Prostate gland (tissue), 2 donors: Measurements from ENCODE around the gene RBMS2. TPM values are rescaled to one million over a fixed set of nuclear protein-coding genes. Genes with fewer than 3 reads are reported as not detected.

Experiments
- DNase-seq: peaks from one replicate; pipeline ENCODE4 v3.0.0-alpha.2; 2019; ENCODE audit warnings: low spot score
- H3K27ac ChIP-seq, 2 donors: fragments of 200-600 bp; sonication (generic); 2 replicates each; pipeline ENCODE4 v1.5.1; 2017 to 2019
- H3K27me3 ChIP-seq: fragments of 200-600 bp; sonication (generic); replicated peaks from 2 replicates; pipeline ENCODE4 v1.5.1; 2019; ENCODE audit not compliant: insufficient read depth
- H3K36me3 ChIP-seq, 2 donors: fragments of 200-600 bp; sonication (generic); 1 replicate in 1 of 2; 2 replicates in 1 of 2; pipeline versions ENCODE4 v1.5.1 to v1.8.1; 2017 to 2019
- H3K4me1 ChIP-seq: fragments of 200-600 bp; sonication (generic); replicated peaks from 2 replicates; pipeline ENCODE4 v1.5.1; 2019
- H3K4me3 ChIP-seq, 2 donors: fragments of 200-600 bp; sonication (generic); 2 replicates each; pipeline ENCODE4 v1.5.1; 2017 to 2019
- H3K9me3 ChIP-seq: fragments of 200-600 bp; sonication (generic); 2 replicates; pipeline ENCODE4 v1.5.1; 2017
- POLR2A ChIP-seq: fragments of 450-650 bp; IDR thresholded peaks from one replicate; pipeline ENCODE4 v1.6.1; 2016; ENCODE audit warnings: antibody characterized with exemption, mild to moderate bottlenecking
- POLR2AphosphoS5 ChIP-seq: sonication (generic); formaldehyde crosslinking; IDR thresholded peaks from one replicate; pipeline ENCODE4 v1.6.1; 2017; ENCODE audit warnings: antibody characterized with exemption
- WGBS: methylation state at CpG from one replicate; pipeline ENCODE4 v1.1.5; 2018; 5-methylcytosine and 5-hydroxymethylcytosine counted together
- intact Hi-C: fragments of 100-400 bp; cut with DNase I; formaldehyde crosslinking; loops from one replicate; pipeline ENCODE4 v1.14.2; 2022
- total RNA-seq, 2 donors: library from RNA; depleted of rRNA; stranded (reverse); fragments of >200 nt; gene quantifications; one replicate each; pipeline ENCODE4 v1.1.0, GENCODE V29; 2016
- TF ChIP-seq, protein P1 (sequence below), 4 experiments: fragments of 200-600 bp in 2 of 4; fragments of 450-650 bp in 2 of 4; sonication (generic) in 2 of 4; IDR thresholded peaks; 1 replicate in 3 of 4; 2 replicates in 1 of 4; pipeline ENCODE4 v1.5.1; 2016 to 2019; ENCODE audit warnings: antibody characterized with exemption in 4 of 4, mild to moderate bottlenecking in 2 of 4, moderate library complexity in 2 of 4

Gene RBMS2
- total RNA-seq, 2 donors from 2014 or later: 21.1 to 259 TPM

DNA sequence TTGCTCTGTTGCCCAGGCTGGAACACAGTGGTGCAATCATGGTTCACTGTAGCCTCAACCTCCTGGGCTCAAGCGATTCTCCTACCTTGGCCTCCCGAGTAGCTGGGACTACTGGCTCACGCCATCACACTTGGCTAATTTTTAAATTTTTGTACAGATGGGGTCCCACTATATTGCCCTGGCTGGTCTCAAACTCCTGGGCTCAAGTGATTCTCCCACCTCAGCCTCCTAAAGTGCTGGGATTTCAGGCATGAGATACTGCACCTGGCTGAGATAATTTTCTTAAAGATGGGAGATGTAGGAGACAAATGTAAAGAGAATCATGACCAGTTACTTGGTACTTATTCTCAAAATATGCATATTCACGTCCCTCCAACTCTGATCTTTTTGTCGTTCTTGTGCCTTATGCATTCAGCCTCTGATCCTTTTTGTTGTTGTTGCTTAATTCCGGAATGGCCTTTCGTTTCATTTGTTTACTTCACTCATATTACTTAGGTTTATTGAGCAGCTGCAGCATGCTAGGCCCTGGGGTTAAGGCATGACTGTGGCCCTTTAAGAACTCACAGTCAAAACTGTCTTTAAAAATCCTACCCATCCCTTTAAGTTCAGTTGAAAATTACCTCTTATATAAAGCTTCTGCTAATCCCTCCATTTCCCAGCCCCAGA is 8.9 kb downstream of the RBMS2 start:
- peaks cover 7% of the 10 kb centered on the region for H3K4me1 ChIP-seq
- H3K36me3 ChIP-seq: no peaks in the 10 kb centered on the region
- TF ChIP-seq, protein P1, sequence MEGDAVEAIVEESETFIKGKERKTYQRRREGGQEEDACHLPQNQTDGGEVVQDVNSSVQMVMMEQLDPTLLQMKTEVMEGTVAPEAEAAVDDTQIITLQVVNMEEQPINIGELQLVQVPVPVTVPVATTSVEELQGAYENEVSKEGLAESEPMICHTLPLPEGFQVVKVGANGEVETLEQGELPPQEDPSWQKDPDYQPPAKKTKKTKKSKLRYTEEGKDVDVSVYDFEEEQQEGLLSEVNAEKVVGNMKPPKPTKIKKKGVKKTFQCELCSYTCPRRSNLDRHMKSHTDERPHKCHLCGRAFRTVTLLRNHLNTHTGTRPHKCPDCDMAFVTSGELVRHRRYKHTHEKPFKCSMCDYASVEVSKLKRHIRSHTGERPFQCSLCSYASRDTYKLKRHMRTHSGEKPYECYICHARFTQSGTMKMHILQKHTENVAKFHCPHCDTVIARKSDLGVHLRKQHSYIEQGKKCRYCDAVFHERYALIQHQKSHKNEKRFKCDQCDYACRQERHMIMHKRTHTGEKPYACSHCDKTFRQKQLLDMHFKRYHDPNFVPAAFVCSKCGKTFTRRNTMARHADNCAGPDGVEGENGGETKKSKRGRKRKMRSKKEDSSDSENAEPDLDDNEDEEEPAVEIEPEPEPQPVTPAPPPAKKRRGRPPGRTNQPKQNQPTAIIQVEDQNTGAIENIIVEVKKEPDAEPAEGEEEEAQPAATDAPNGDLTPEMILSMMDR (IDR thresholded peaks at IDR 0.05): no peak
- TF ChIP-seq POLR2A (no peak), POLR2AphosphoS5 (no peak)
- no peak overlapping the region for H3K4me3 ChIP-seq
- H3K9me3 ChIP-seq: no peaks in the 10 kb centered on the region
- intact Hi-C loops: no loop called here
- DNase-seq: no peak
- WGBS: 70% methylated on average over 7 of the region's 7 CpGs
- no peak overlapping the region for H3K27ac ChIP-seq
- no peaks in the 10 kb centered on the region for H3K27me3 ChIP-seq

DNA sequence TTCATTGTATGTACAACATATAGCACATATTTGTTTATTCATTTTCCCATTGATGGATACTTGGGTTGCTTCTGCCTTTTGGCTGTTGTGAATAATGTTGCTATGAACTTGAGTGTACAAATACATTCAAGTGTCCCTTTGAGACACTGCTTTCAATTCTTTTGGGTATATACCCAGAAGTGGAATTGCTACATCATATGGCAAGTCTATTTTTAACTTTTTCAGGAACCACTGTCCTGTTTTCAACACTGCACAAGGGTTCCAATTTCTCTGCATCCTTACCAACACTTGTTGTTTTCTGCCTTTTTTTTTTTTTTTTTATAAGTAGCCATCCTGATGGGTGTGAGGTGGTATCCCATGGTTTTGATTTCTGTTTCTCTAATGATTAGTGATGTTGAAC is 15.9 kb downstream of the RBMS2 start:
- no peak for TF ChIP-seq POLR2A
- TF ChIP-seq, protein P1 (IDR thresholded peaks at IDR 0.05): no peak
- no peak for TF ChIP-seq POLR2AphosphoS5
- intact Hi-C loops: no loop called here
- H3K27ac ChIP-seq: no peak overlapping the region

DNA sequence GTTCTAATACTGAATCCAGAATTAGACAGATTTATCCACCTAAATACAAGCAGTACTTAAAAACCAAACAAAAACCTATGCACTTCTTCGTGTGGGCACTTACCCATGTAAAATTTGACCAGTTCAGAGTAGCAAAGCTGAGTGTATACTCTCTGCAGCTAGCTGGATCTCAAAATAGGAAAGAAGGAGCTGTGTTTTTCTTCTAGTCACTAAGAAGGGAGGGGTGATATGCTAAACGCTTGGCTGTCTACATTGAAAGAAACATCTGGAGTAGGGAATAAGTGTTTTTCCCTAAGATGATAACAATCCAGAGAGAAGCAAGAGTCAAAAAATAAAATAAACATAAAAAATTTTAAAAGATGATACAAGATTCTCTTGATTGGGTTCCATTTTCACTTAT is 20.0 kb downstream of the RBMS2 start:
- H3K27me3 ChIP-seq: no peaks in the 10 kb centered on the region
- 40% methylated on average over 2 of the region's 2 CpGs for WGBS
- H3K4me3 ChIP-seq: no peak overlapping the region
- no peaks in the 10 kb centered on the region for H3K9me3 ChIP-seq
- intact Hi-C loops: no loop called here
- DNase-seq: no peak
- TF ChIP-seq, protein P1 (IDR thresholded peaks at IDR 0.05): no peak
- TF ChIP-seq POLR2A (no peak), POLR2AphosphoS5 (no peak)
- H3K4me1 ChIP-seq: no peaks in the 10 kb centered on the region
- H3K36me3 ChIP-seq: no peaks in the 10 kb centered on the region
- no peak overlapping the region for H3K27ac ChIP-seq

More for the DNA sequence above, 15.9 kb downstream of the RBMS2 start:
- no peaks in the 10 kb centered on the region for H3K27me3 ChIP-seq
- H3K36me3 ChIP-seq: no peaks in the 10 kb centered on the region
- H3K9me3 ChIP-seq: no peaks in the 10 kb centered on the region
- DNase-seq: no peak
- no peaks in the 10 kb centered on the region for H3K4me1 ChIP-seq
- no peak overlapping the region for H3K4me3 ChIP-seq

DNA sequence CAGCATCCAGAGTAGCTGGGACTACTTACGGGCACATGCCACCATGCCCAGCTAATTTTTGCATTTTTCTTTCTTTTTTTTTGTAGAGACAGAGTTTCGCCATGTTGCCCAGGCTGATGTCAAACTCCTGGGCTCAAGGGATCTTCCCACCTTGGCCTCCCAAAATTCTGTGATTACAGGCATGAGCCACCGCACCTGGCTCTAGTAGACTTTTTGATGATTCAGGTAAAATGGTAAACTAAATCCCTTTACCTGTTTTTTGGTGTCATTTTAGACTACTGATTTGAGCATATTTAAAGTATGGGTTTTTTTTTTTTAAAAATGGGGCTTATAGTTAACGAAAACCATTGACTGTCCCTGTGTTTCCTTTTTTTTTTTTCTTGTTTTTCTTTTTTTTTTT is 20.5 kb downstream of the RBMS2 start:
- 91% methylated on average over 4 of the region's 4 CpGs for WGBS
- intact Hi-C loops: no loop called here
- Histone ChIP-seq H3K4me3 (no peak overlapping the region), H3K36me3 (no peaks in the 10 kb centered on the region), H3K27ac (no peak overlapping the region), H3K9me3 (no peaks in the 10 kb centered on the region), H3K27me3 (no peaks in the 10 kb centered on the region), H3K4me1 (no peaks in the 10 kb centered on the region)
- TF ChIP-seq POLR2A: no peak
- no peak for TF ChIP-seq POLR2AphosphoS5
- TF ChIP-seq, protein P1 (IDR thresholded peaks at IDR 0.05): no peak
- no peak for DNase-seq

DNA sequence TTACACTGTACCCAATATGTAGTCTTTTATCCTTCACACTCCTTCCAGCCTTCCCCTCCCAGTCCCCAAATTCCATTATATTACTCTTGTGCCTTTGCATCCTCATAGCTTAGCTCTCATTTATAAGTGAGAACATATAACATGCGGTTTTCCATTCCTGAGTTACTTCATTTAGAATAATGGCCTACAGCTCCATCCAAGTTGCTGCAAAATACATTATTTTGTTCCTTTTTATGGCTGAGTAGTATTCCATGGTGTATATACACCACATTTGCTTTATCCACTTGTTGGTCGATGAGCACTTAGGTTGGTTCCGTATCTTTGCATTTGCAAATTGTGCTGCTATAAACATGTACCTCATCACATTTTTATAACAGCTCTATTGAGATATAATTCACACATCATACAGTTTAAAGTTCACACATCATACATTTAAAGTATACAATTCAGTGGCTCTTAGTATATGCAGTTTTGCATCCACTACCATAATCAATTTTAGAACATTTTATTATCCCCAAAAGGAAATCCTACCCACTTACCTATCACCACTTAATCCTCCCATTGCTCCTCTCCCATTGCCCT is 23.5 kb downstream of the RBMS2 start:
- TF ChIP-seq POLR2AphosphoS5: no peak
- TF ChIP-seq POLR2A: no peak
- TF ChIP-seq, protein P1 (IDR thresholded peaks at IDR 0.05): no peak
- Histone ChIP-seq H3K27me3 (no peaks in the 10 kb centered on the region), H3K9me3 (no peaks in the 10 kb centered on the region), H3K27ac (no peak overlapping the region), H3K4me3 (no peak overlapping the region), H3K4me1 (no peaks in the 10 kb centered on the region), H3K36me3 (no peaks in the 10 kb centered on the region)
- intact Hi-C loops: no loop called here
- 96% methylated on average over 3 of the region's 3 CpGs for WGBS
- no peak for DNase-seq
